Astrocyte (in vitro differentiated cells and primary cell): ENCODE measurements around the gene H1-8. TPM values are rescaled to one million over a fixed set of nuclear protein-coding genes. Genes with fewer than 3 reads are reported as not detected.
A peak's percentile ranks its signal among the peaks of the same experiment; 100 is the strongest.

Source experiments
- DNase-seq: peaks from one replicate; pipeline ENCODE4 v3.0.0-alpha.2; 2010; ENCODE audit warnings: low read depth
- FAIRE-seq: peaks from 2 replicates; lab custom pipeline; 2011; peaks lifted over from hg19 to GRCh38; lab: Jason Lieb, UNC
- H2AFZ ChIP-seq: 2 replicates; pipeline ENCODE4 v1.6.0; 2012; ENCODE audit warnings: low read depth, low read length, inconsistent platforms
- H3K27ac ChIP-seq: 2 replicates; pipeline ENCODE4 v1.5.1; 2011; ENCODE audit warnings: low read depth, low read length, inconsistent platforms
- H3K27me3 ChIP-seq: 2 replicates; pipeline ENCODE4 v1.6.0; 2011; ENCODE audit warnings: low read length, inconsistent platforms; ENCODE audit not compliant: insufficient read depth
- H3K36me3 ChIP-seq: 2 replicates; pipeline ENCODE4 v1.5.1; 2011; ENCODE audit warnings: low read length, inconsistent platforms; ENCODE audit not compliant: insufficient read depth
- H3K4me1 ChIP-seq: 2 replicates; pipeline ENCODE4 v1.5.1; 2011; ENCODE audit warnings: low read length, inconsistent platforms; ENCODE audit not compliant: insufficient read depth
- H3K4me2 ChIP-seq: 2 replicates; pipeline ENCODE4 v1.6.0; 2012; ENCODE audit warnings: low read length, inconsistent platforms
- H3K4me3 ChIP-seq: 2 replicates; pipeline ENCODE4 v1.5.1; 2011; ENCODE audit warnings: low read depth, mild to moderate bottlenecking, low read length, inconsistent platforms; ENCODE audit not compliant: insufficient read depth
- H3K79me2 ChIP-seq: 2 replicates; pipeline ENCODE4 v1.6.0; 2012; ENCODE audit warnings: mild to moderate bottlenecking, low read length, inconsistent platforms; ENCODE audit not compliant: insufficient read depth
- H3K9ac ChIP-seq: 2 replicates; pipeline ENCODE4 v1.6.0; 2012; ENCODE audit warnings: mild to moderate bottlenecking, low read length, inconsistent platforms
- H3K9me3 ChIP-seq: 2 replicates; pipeline ENCODE4 v1.5.1; 2012; ENCODE audit warnings: low read depth, mild to moderate bottlenecking, low read length, inconsistent platforms; ENCODE audit not compliant: insufficient read depth
- H4K20me1 ChIP-seq: 2 replicates; pipeline ENCODE4 v1.6.0; 2012; ENCODE audit warnings: low read length, inconsistent platforms; ENCODE audit not compliant: insufficient read depth
- H3K27ac Mint-ChIP-seq: one replicate; pipeline ENCODE4 v1.8.0; 2021; ENCODE audit warnings: mild to moderate bottlenecking, mixed read lengths; ENCODE audit not compliant: unreplicated experiment
- H3K27me3 Mint-ChIP-seq: one replicate; pipeline ENCODE4 v1.8.0; 2021; ENCODE audit warnings: low read depth, mixed read lengths; ENCODE audit not compliant: unreplicated experiment
- H3K36me3 Mint-ChIP-seq: one replicate; pipeline ENCODE4 v1.8.0; 2021; ENCODE audit warnings: low read depth, mixed read lengths; ENCODE audit not compliant: unreplicated experiment
- H3K4me1 Mint-ChIP-seq: one replicate; pipeline ENCODE4 v1.8.0; 2021; ENCODE audit warnings: low read depth, mixed read lengths; ENCODE audit not compliant: unreplicated experiment
- H3K4me3 Mint-ChIP-seq: one replicate; pipeline ENCODE4 v1.8.0; 2021; ENCODE audit warnings: mild to moderate bottlenecking, moderate library complexity, mixed read lengths; ENCODE audit not compliant: unreplicated experiment
- H3K9me3 Mint-ChIP-seq: one replicate; pipeline ENCODE4 v1.8.0; 2021; ENCODE audit warnings: mild to moderate bottlenecking, mixed read lengths; ENCODE audit not compliant: unreplicated experiment
- EZH2 ChIP-seq: IDR thresholded peaks from 2 replicates; pipeline ENCODE4 v1.6.1; 2012; ENCODE audit warnings: mild to moderate bottlenecking, low read length, inconsistent platforms; ENCODE audit not compliant: insufficient read depth
- total RNA-seq: library from RNA; stranded (reverse); gene quantifications from 2 replicates; pipeline ENCODE4 v1.2.1, GENCODE V29; 2021
- TF ChIP-seq, protein P1 (sequence below): IDR thresholded peaks from 2 replicates; pipeline ENCODE4 v1.5.1; 2011; ENCODE audit warnings: low read depth, mild to moderate bottlenecking, inconsistent platforms, low read length, moderate library complexity; ENCODE audit not compliant: insufficient read depth

Gene H1-8
- total RNA-seq, 1 donor from 2014 or later = not detected

DNA sequence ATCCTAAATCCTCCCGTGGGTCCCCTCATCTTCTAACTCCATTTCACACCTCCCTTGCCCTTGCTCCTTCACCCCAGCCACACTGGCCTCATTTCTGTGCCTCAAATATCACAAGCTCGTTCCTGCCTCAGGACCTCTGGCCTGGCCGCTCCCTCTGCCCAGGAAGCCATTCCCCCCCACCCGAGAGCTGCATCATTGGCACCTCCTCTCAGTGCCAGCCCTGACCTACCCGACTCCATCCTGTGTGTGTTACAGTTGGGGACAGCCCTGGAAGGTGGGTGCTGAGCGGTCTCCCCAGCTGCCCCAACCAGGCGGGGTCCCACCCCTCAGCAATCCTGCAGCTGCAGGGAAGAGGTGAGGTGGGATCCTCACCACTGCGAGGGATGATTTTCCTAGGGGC is 49.0 kb downstream of the H1-8 start:
- Mint-ChIP-seq H3K4me3 (no peak overlapping the region), H3K4me1 (peaks cover 43% of the 10 kb centered on the region), H3K9me3 (no peaks in the 10 kb centered on the region), H3K27ac (no peak overlapping the region), H3K27me3 (no peaks in the 10 kb centered on the region), H3K36me3 (peaks cover 6% of the 10 kb centered on the region)
- Histone ChIP-seq H3K27me3 (no peaks in the 10 kb centered on the region), H4K20me1 (peaks cover 11% of the 10 kb centered on the region), H3K36me3 (no peaks in the 10 kb centered on the region), H3K4me3 (no peak overlapping the region), H2AFZ (no peak overlapping the region), H3K27ac (no peak overlapping the region), H3K79me2 (peaks cover 74% of the 10 kb centered on the region), H3K4me2 (no peak overlapping the region), H3K9ac (peak overlapping the region; percentile 18), H3K9me3 (no peaks in the 10 kb centered on the region), H3K4me1 (peaks cover 27% of the 10 kb centered on the region)
- DNase-seq (no peak), FAIRE-seq (no peak)
- TF ChIP-seq EZH2 = no peak
- TF ChIP-seq, protein P1, sequence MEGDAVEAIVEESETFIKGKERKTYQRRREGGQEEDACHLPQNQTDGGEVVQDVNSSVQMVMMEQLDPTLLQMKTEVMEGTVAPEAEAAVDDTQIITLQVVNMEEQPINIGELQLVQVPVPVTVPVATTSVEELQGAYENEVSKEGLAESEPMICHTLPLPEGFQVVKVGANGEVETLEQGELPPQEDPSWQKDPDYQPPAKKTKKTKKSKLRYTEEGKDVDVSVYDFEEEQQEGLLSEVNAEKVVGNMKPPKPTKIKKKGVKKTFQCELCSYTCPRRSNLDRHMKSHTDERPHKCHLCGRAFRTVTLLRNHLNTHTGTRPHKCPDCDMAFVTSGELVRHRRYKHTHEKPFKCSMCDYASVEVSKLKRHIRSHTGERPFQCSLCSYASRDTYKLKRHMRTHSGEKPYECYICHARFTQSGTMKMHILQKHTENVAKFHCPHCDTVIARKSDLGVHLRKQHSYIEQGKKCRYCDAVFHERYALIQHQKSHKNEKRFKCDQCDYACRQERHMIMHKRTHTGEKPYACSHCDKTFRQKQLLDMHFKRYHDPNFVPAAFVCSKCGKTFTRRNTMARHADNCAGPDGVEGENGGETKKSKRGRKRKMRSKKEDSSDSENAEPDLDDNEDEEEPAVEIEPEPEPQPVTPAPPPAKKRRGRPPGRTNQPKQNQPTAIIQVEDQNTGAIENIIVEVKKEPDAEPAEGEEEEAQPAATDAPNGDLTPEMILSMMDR = no peak

DNA sequence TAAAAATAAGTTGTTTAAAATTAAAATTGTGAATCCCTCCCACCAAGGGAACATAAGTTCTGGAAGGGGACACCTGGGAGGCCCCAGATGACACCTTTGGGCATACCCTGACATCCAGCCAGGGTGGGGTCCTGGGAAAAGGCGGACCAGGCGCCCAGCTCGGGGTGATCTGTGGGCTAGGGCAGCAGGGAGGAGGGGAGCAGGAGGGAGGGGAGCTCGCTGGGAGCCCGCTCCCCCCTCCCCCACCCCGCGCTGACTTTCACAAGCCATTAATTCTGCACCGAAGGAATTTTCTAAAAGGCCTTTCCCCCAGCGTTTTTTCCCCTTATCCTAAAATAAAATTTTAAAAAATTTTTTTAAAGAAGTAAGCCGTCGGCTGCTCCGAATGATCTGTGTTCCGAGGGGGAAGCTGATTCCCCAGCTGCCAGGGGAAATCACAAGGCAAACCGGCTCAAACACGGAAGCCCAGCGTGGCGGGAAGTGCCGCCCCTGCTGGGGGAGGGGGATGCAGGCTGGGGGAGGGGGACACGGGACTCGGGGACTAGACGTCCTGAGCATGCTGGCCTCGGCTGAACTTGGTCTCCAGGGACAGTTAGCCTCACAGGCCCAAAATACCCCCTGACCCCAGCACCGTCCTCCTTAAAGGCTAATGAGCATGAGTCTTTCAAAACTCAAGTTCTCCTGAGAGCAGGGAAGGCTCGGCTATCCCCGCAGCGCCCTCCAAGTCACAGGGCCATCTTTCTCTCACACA is 49.6 kb downstream of the H1-8 start:
- H3K36me3 ChIP-seq = no peaks in the 10 kb centered on the region
- no peaks in the 10 kb centered on the region for H3K9me3 Mint-ChIP-seq
- H3K27me3 ChIP-seq = no peaks in the 10 kb centered on the region
- H3K27ac Mint-ChIP-seq = peak overlapping the region; percentile 88
- peaks cover 3% of the 10 kb centered on the region for H3K36me3 Mint-ChIP-seq
- no peaks in the 10 kb centered on the region for H3K9me3 ChIP-seq
- H3K4me2 ChIP-seq = peak overlapping the region; percentile 40
- H3K9ac ChIP-seq = peak overlapping the region; percentile 46
- H2AFZ ChIP-seq = peak overlapping the region; percentile 59
- H3K27me3 Mint-ChIP-seq = no peaks in the 10 kb centered on the region
- FAIRE-seq (no peak), DNase-seq (no peak)
- H3K79me2 ChIP-seq = peaks cover 78% of the 10 kb centered on the region
- no peak overlapping the region for H3K4me3 ChIP-seq
- TF ChIP-seq, protein P1 = no peak
- TF ChIP-seq EZH2 = no peak
- H3K4me3 Mint-ChIP-seq = no peak overlapping the region
- peaks cover 43% of the 10 kb centered on the region for H3K4me1 Mint-ChIP-seq
- peak overlapping the region; percentile 40 for H3K27ac ChIP-seq
- peaks cover 6% of the 10 kb centered on the region for H4K20me1 ChIP-seq
- peaks cover 33% of the 10 kb centered on the region for H3K4me1 ChIP-seq

DNA sequence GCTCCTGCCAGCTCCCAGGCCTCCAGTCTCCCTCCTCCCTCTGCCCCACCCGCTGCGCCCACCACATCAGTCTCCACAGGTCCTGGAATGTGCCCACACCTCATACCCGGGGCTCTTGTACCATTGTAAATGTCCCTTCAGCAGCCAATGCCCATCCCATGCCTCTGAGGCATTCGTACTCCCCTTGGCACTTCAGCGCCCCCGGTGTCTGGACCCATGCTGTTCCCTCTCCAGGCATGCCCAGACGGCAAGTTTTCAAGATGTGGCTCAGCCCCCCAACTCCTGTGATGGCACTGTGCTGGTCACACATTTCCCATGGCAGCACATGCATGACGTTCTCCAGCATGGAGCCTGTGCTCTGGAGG is 50.2 kb downstream of the H1-8 start:
- Histone ChIP-seq H2AFZ (peak overlapping the region; percentile 59), H3K9ac (peak overlapping the region; percentile 46), H3K79me2 (peaks cover 84% of the 10 kb centered on the region), H3K27ac (peak overlapping the region; percentile 40), H3K9me3 (no peaks in the 10 kb centered on the region), H3K4me3 (no peak overlapping the region), H3K4me1 (peaks cover 40% of the 10 kb centered on the region), H4K20me1 (peaks cover 4% of the 10 kb centered on the region), H3K27me3 (no peaks in the 10 kb centered on the region), H3K36me3 (no peaks in the 10 kb centered on the region), H3K4me2 (peak overlapping the region; percentile 40)
- no peak for FAIRE-seq
- H3K27ac Mint-ChIP-seq = peak overlapping the region; percentile 88
- TF ChIP-seq, protein P1 = no peak
- no peak for TF ChIP-seq EZH2
- no peak overlapping the region for H3K4me3 Mint-ChIP-seq
- H3K9me3 Mint-ChIP-seq = no peaks in the 10 kb centered on the region
- H3K36me3 Mint-ChIP-seq = no peaks in the 10 kb centered on the region
- no peaks in the 10 kb centered on the region for H3K27me3 Mint-ChIP-seq
- no peak for DNase-seq
- H3K4me1 Mint-ChIP-seq = peaks cover 45% of the 10 kb centered on the region
